GM23338 (cell line): Measurements from ENCODE around the gene CDYL. TPM values are rescaled to one million over a fixed set of nuclear protein-coding genes. Genes with fewer than 3 reads are reported as not detected.
A peak's percentile ranks its signal among the peaks of the same experiment; 100 is the strongest.

Source experiments
- ATAC-seq: fragments of 200-7000 bp; cut with Tn5 transposase; 3 replicates; pipeline ENCODE4 v1.9.1; 2020
- DNase-seq: peaks from one replicate; pipeline ENCODE4 v3.0.0-alpha.2; 2015; ENCODE audit warnings: low spot score
- H2AFZ ChIP-seq: fragments of 200-600 bp; sonication (generic); 2 replicates; pipeline ENCODE4 v1.8.0; 2016; ENCODE audit warnings: antibody characterized with exemption, mild to moderate bottlenecking, moderate library complexity
- H3F3A ChIP-seq: fragments of 200-600 bp; sonication (generic); replicated peaks from 2 replicates; pipeline ENCODE4 v1.8.0; 2017; ENCODE audit warnings: antibody characterized with exemption, mixed run types, low read depth
- H3K27ac ChIP-seq: fragments of 200-600 bp; sonication (generic); 2 replicates; pipeline ENCODE4 v1.6.1; 2016; ENCODE audit warnings: low read depth
- H3K27me3 ChIP-seq: fragments of 200-600 bp; sonication (generic); 2 replicates; pipeline ENCODE4 v1.8.0; 2016; ENCODE audit warnings: mild to moderate bottlenecking, mixed run types, moderate library complexity; ENCODE audit not compliant: insufficient read depth
- H3K36me3 ChIP-seq: fragments of 200-600 bp; sonication (generic); 2 replicates; pipeline ENCODE4 v1.8.0; 2016; ENCODE audit warnings: mild to moderate bottlenecking; ENCODE audit not compliant: insufficient read depth
- H3K4me1 ChIP-seq: fragments of 200-600 bp; sonication (generic); 2 replicates; pipeline ENCODE4 v1.8.0; 2016; ENCODE audit warnings: mild to moderate bottlenecking, moderate library complexity; ENCODE audit not compliant: insufficient read depth
- H3K4me2 ChIP-seq: fragments of 200-600 bp; sonication (generic); 2 replicates; pipeline ENCODE4 v1.7.1; 2017; ENCODE audit warnings: mixed run types
- H3K4me3 ChIP-seq: fragments of 200-600 bp; sonication (generic); 2 replicates; pipeline ENCODE4 v1.6.1; 2016; ENCODE audit warnings: mixed run types
- H3K79me2 ChIP-seq: fragments of 200-600 bp; sonication (generic); replicated peaks from 2 replicates; pipeline ENCODE4 v1.8.0; 2017; ENCODE audit warnings: mild to moderate bottlenecking; ENCODE audit not compliant: insufficient read depth
- H3K9me2 ChIP-seq: fragments of 200-600 bp; sonication (generic); 2 replicates; pipeline ENCODE4 v1.8.0; 2017; ENCODE audit not compliant: insufficient read depth
- H4K20me1 ChIP-seq: fragments of 200-600 bp; sonication (generic); replicated peaks from 2 replicates; pipeline ENCODE4 v1.8.0; 2017; ENCODE audit warnings: mild to moderate bottlenecking; ENCODE audit not compliant: insufficient read depth
- H3K27ac Mint-ChIP-seq: 2 replicates; pipeline ENCODE4 v1.8.0; 2020; ENCODE audit warnings: inconsistent platforms, mild to moderate bottlenecking, moderate library complexity, mixed read lengths
- H3K27me3 Mint-ChIP-seq: 3 replicates; pipeline ENCODE4 v1.8.0; 2022; ENCODE audit warnings: low read depth, mild to moderate bottlenecking, moderate library complexity, mixed read lengths, inconsistent platforms; ENCODE audit not compliant: insufficient read depth, poor library complexity
- H3K36me3 Mint-ChIP-seq: 3 replicates; pipeline ENCODE4 v1.8.0; 2021; ENCODE audit warnings: low read depth, mild to moderate bottlenecking, inconsistent platforms, moderate library complexity, mixed read lengths
- H3K4me1 Mint-ChIP-seq: 3 replicates; pipeline ENCODE4 v1.8.0; 2020; ENCODE audit warnings: mild to moderate bottlenecking, inconsistent platforms, mixed read lengths
- H3K4me3 Mint-ChIP-seq: 3 replicates; pipeline ENCODE4 v1.8.0; 2021; ENCODE audit warnings: moderate library complexity, mild to moderate bottlenecking, inconsistent platforms, mixed read lengths
- H3K9me3 Mint-ChIP-seq: 3 replicates; pipeline ENCODE4 v1.8.0; 2020; ENCODE audit warnings: moderate library complexity, mild to moderate bottlenecking, inconsistent platforms, mixed read lengths
- CREB1 ChIP-seq: fragments of 250-450 bp; sonication (Bioruptor Pico); IDR thresholded peaks from 2 replicates; pipeline ENCODE4 v1.5.0; 2020; ENCODE audit warnings: low read depth, mild to moderate bottlenecking, moderate library complexity
- CTCF ChIP-seq, 2 experiments: fragments of 200-600 bp in 1 of 2; sonication (generic) in 1 of 2; conservative IDR thresholded peaks; 2 replicates each; pipeline versions ENCODE4 v1.5.1 to v1.6.1; 2016 to 2017; ENCODE audit warnings: antibody characterized with exemption in 2 of 2, low read depth in 2 of 2, mild to moderate bottlenecking in 2 of 2, moderate library complexity in 1 of 2
- ETS1 ChIP-seq: IDR thresholded peaks from 2 replicates; pipeline ENCODE4 v1.6.1; 2016; ENCODE audit warnings: antibody characterized with exemption
- EZH2 ChIP-seq: fragments of 200-600 bp; sonication (generic); IDR thresholded peaks from one replicate; pipeline ENCODE4 v1.8.0; 2017; ENCODE audit warnings: antibody characterized with exemption, mild to moderate bottlenecking, low read depth; ENCODE audit not compliant: unreplicated experiment
- EZH2phosphoT487 ChIP-seq: fragments of 200-600 bp; sonication (generic); IDR thresholded peaks from one replicate; pipeline ENCODE4 v1.8.1; 2018; ENCODE audit warnings: antibody characterized with exemption; ENCODE audit not compliant: unreplicated experiment
- JUNB ChIP-seq: IDR thresholded peaks from one replicate; pipeline ENCODE4 v1.6.1; 2016; ENCODE audit warnings: antibody characterized with exemption; ENCODE audit not compliant: unreplicated experiment
- REST ChIP-seq: IDR thresholded peaks from one replicate; pipeline ENCODE4 v1.6.1; 2018; ENCODE audit warnings: antibody characterized with exemption; ENCODE audit not compliant: unreplicated experiment
- STAT1 ChIP-seq: IDR thresholded peaks from one replicate; pipeline ENCODE4 v1.6.1; 2016; ENCODE audit warnings: antibody characterized with exemption; ENCODE audit not compliant: unreplicated experiment
- ZNF114 ChIP-seq: fragments of 250-450 bp; sonication (Bioruptor Pico); IDR thresholded peaks from 2 replicates; pipeline ENCODE4 v1.5.0; 2020; ENCODE audit warnings: mild to moderate bottlenecking, moderate library complexity
- ZNF331 ChIP-seq: fragments of 250-450 bp; sonication (Bioruptor Pico); IDR thresholded peaks from 2 replicates; pipeline ENCODE4 v1.5.0; 2020; ENCODE audit warnings: low read depth, mild to moderate bottlenecking, moderate library complexity
- polyA plus RNA-seq: library from polyadenylated mRNA; unstranded; fragments of >200 nt; fragmentation: Nextera tagmentation; extraction: Ambion mirVana; gene quantifications from 2 replicates; pipeline ENCODE4 v1.2.1, GENCODE V29; 2016
- total RNA-seq: library from RNA; depleted of rRNA; stranded (reverse); fragments of >200 nt; shearing (Covaris generic); gene quantifications from 2 replicates; pipeline ENCODE4 v1.2.3, GENCODE V29; 2014

Gene CDYL
- total and polyA plus RNA-seq, 2 experiments from 2014 or later: 67.2 to 128 TPM

GRCh38 chr6:4805553-4806336 is 29.5 kb downstream of the CDYL start:
- Histone ChIP-seq H4K20me1 (peaks cover 93% of the 10 kb centered on the region), H3K27ac (no peak overlapping the region; the same call in 1 of the 2 replicates), H3K79me2 (peaks cover 97% of the 10 kb centered on the region), H3K4me3 (no peak overlapping the region), H3K4me1 (peaks cover 45% of the 10 kb centered on the region), H3F3A (no peaks in the 10 kb centered on the region; the same call in 1 of the 2 replicates), H3K36me3 (no peaks in the 10 kb centered on the region), H2AFZ (no peak overlapping the region), H3K9me2 (no peaks in the 10 kb centered on the region; the same call in 1 of the 2 replicates), H3K4me2 (0 out of 2 replicates have a peak overlapping the region, but pooled peaks have one; percentile 9), H3K27me3 (no peaks in the 10 kb centered on the region)
- Mint-ChIP-seq H3K4me1 (peaks cover 66% of the 10 kb centered on the region), H3K27me3 (peaks cover 6% of the 10 kb centered on the region), H3K27ac (no peak overlapping the region; the same call in 1 of the 2 replicates), H3K4me3 (no peak overlapping the region), H3K36me3 (peaks cover 16% of the 10 kb centered on the region), H3K9me3 (no peaks in the 10 kb centered on the region; the same call in 2 of the 3 replicates)
- ATAC-seq (peak; percentile 78), DNase-seq (peak; percentile 78)
- TF ChIP-seq CTCF (conservative IDR thresholded peaks at IDR 0.05; ENCODE audit: low read depth in 2 of 2) (peak; percentile 64 to 81), EZH2phosphoT487 (no peak)

- H3K36me3 ChIP-seq: no peaks in the 10 kb centered on the region
- peaks cover 6% of the 10 kb centered on the region for H3K27me3 Mint-ChIP-seq
- no peak overlapping the region for H2AFZ ChIP-seq
- H3K4me2 ChIP-seq: no peak overlapping the region; the same call in 1 of the 2 replicates
- no peaks in the 10 kb centered on the region for H3K9me3 Mint-ChIP-seq
- no peaks in the 10 kb centered on the region for H3K27me3 ChIP-seq
- H3K4me3 Mint-ChIP-seq: no peak overlapping the region
- peaks cover 47% of the 10 kb centered on the region for H3K4me1 ChIP-seq
- H4K20me1 ChIP-seq: peaks cover 92% of the 10 kb centered on the region
- no peak overlapping the region for H3K4me3 ChIP-seq
- H3K27ac Mint-ChIP-seq: no peak overlapping the region
- no peaks in the 10 kb centered on the region; the same call in 1 of the 2 replicates for H3F3A ChIP-seq
- no peak for TF ChIP-seq CREB1 (CRISPR knock-in tag)
- TF ChIP-seq REST: no peak
- no peak for TF ChIP-seq STAT1
- no peak for TF ChIP-seq ZNF331 (CRISPR knock-in tag)
- no peak for TF ChIP-seq ZNF114 (CRISPR knock-in tag)
- TF ChIP-seq EZH2: no peak
- TF ChIP-seq ETS1: no peak
- TF ChIP-seq JUNB: no peak
- no peak overlapping the region for H3K27ac ChIP-seq
- H3K4me1 Mint-ChIP-seq: peaks cover 64% of the 10 kb centered on the region
- ATAC-seq (no peak), DNase-seq (no peak)
- peaks cover 16% of the 10 kb centered on the region for H3K36me3 Mint-ChIP-seq
- peaks cover 97% of the 10 kb centered on the region for H3K79me2 ChIP-seq
- H3K9me2 ChIP-seq: no peaks in the 10 kb centered on the region; the same call in 1 of the 2 replicates
Measured at GRCh38 chr6:4806337-4806725, 30.1 kb downstream of the CDYL start.
